Pulmonary artery endothelial cell (primary cell): ENCODE data around the gene GK2. TPM values are rescaled to one million over a fixed set of nuclear protein-coding genes. Genes with fewer than 3 reads are reported as not detected.

Experiments used
- DNase-seq: peaks from one replicate; pipeline ENCODE4 v3.0.0-alpha.2; 2011; ENCODE audit warnings: low read depth, low spot score
- total RNA-seq: library from RNA; depleted of rRNA; stranded (reverse); fragments of >200 nt; gene quantifications from 2 replicates; pipeline ENCODE4 v1.2.3, GENCODE V29; 2014

The GK2 gene
- not detected in 2 replicates for total RNA-seq

GRCh38 chr4:79408063-79408462 is at the start of gene GK2:
GK2 (minus strand) TSS chr4:79408228; CDS start chr4:79408200, 28 bp downstream.
- no peak for DNase-seq

- DNase-seq: no peak
These were observed 47.2 kb upstream of the GK2 start for GRCh38 chr4:79455216-79455615.

GRCh38 chr4:79454656-79455055 is 46.6 kb upstream of the GK2 start:
- no peak for DNase-seq

GRCh38 chr4:79450053-79450452 is 42.0 kb upstream of the GK2 start:
- DNase-seq: no peak

- no peak for DNase-seq
These were observed 38.1 kb upstream of the GK2 start for GRCh38 chr4:79446145-79446544.

GRCh38 chr4:79445371-79445781 is 37.3 kb upstream of the GK2 start:
- DNase-seq: no peak

- no peak for DNase-seq
These were observed 34.4 kb upstream of the GK2 start for GRCh38 chr4:79442422-79442821.

- no peak for DNase-seq
These were observed 31.5 kb upstream of the GK2 start for GRCh38 chr4:79439489-79439888.

GRCh38 chr4:79431839-79432238 is 23.8 kb upstream of the GK2 start:
- no peak for DNase-seq

- DNase-seq: no peak
These were observed 21.3 kb upstream of the GK2 start for GRCh38 chr4:79429113-79429903.

- no peak for DNase-seq
These were observed 19.0 kb upstream of the GK2 start for GRCh38 chr4:79426989-79427388.

GRCh38 chr4:79425586-79425985 is 17.6 kb upstream of the GK2 start:
- DNase-seq: no peak

- no peak for DNase-seq
These were observed 13.5 kb upstream of the GK2 start for GRCh38 chr4:79421483-79421882.

- DNase-seq: no peak
These were observed 5.9 kb upstream of the GK2 start for GRCh38 chr4:79413886-79414285.

GRCh38 chr4:79413032-79413885 is 5.2 kb upstream of the GK2 start:
- DNase-seq: no peak

- no peak for DNase-seq
These were observed 3.4 kb downstream of the GK2 start for GRCh38 chr4:79404666-79405065.

GRCh38 chr4:79403356-79403755 is 4.7 kb downstream of the GK2 start:
- DNase-seq: no peak

GRCh38 chr4:79402332-79402851 is 5.6 kb downstream of the GK2 start:
- DNase-seq: no peak

- no peak for DNase-seq
These were observed 9.0 kb downstream of the GK2 start for GRCh38 chr4:79399076-79399475.

- no peak for DNase-seq
These were observed 10.1 kb downstream of the GK2 start for GRCh38 chr4:79397951-79398350.

- DNase-seq: no peak
These were observed 11.2 kb downstream of the GK2 start for GRCh38 chr4:79396794-79397193.

GRCh38 chr4:79395841-79396240 is 12.2 kb downstream of the GK2 start:
- DNase-seq: no peak
